H1 (cell line): ENCODE results near the gene PRTN3. TPM values are rescaled to one million over a fixed set of nuclear protein-coding genes. Genes with fewer than 3 reads are reported as not detected.
A peak's percentile ranks its signal among the peaks of the same experiment; 100 is the strongest.

Experiments used
- CTCF ChIA-PET: fragments of 300-600 bp; sonication (Branson Sonifier 250); formaldehyde crosslinking; loops from one replicate; lab custom pipeline; 2021; ENCODE audit not compliant: partially characterized antibody; lab: Charles Lee
- POLR2A ChIA-PET: fragments of 300-600 bp; sonication (Branson Sonifier 250); formaldehyde crosslinking; loops from one replicate; lab custom pipeline; 2021; ENCODE audit warnings: inconsistent platforms; ENCODE audit not compliant: partially characterized antibody; lab: Charles Lee
- DNase-seq, 2 experiments: peaks; one replicate each; pipeline versions ENCODE4 v3.0.0 to v3.0.0-alpha.2; 2010 to 2022; ENCODE audit warnings: low spot score in 2 of 2, low read depth in 1 of 2, mixed read lengths in 1 of 2
- FAIRE-seq: peaks from 2 replicates; lab custom pipeline; 2011; peaks lifted over from hg19 to GRCh38; lab: Jason Lieb, UNC
- H2AFZ ChIP-seq: 2 replicates; pipeline ENCODE4 v1.8.1; 2012; ENCODE audit warnings: low read length, inconsistent platforms
- H2AK5ac ChIP-seq: 2 replicates; pipeline ENCODE4 v1.6.1; 2013; ENCODE audit warnings: low read depth, low read length
- H2BK120ac ChIP-seq: replicated peaks from 2 replicates; pipeline ENCODE3; 2013; ENCODE audit warnings: low read depth, low read length, inconsistent platforms
- H2BK12ac ChIP-seq: 2 replicates; pipeline ENCODE4 v1.6.1; 2013; ENCODE audit warnings: low read depth, low read length
- H2BK15ac ChIP-seq: 2 replicates; pipeline ENCODE4 v1.6.1; 2013; ENCODE audit warnings: low read length
- H2BK20ac ChIP-seq: 2 replicates; pipeline ENCODE4 v1.6.1; 2013; ENCODE audit warnings: low read length
- H2BK5ac ChIP-seq: 2 replicates; pipeline ENCODE4 v1.6.1; 2013; ENCODE audit warnings: low read depth, low read length
- H3K14ac ChIP-seq: 2 replicates; pipeline ENCODE4 v1.6.1; 2013; ENCODE audit warnings: inconsistent platforms; ENCODE audit not compliant: insufficient read length
- H3K18ac ChIP-seq: 2 replicates; pipeline ENCODE4 v1.6.1; 2013; ENCODE audit warnings: low read length; ENCODE audit errors: extremely low read depth
- H3K23ac ChIP-seq: 2 replicates; pipeline ENCODE4 v1.6.1; 2013; ENCODE audit warnings: inconsistent platforms; ENCODE audit not compliant: insufficient read length
- H3K23me2 ChIP-seq: 2 replicates; pipeline ENCODE4 v1.6.1; 2013; ENCODE audit warnings: low read depth, low read length
- H3K27ac ChIP-seq: 2 replicates; pipeline ENCODE4 v1.6.1; 2011; ENCODE audit warnings: low read depth, low read length, inconsistent platforms
- H3K27me3 ChIP-seq, 4 experiments: replicated peaks in 1 of 4; 1 replicate in 1 of 4; 2 replicates in 3 of 4; pipeline versions ENCODE4 v1.6.1 to v1.8.1; 2011 to 2013; ENCODE audit warnings: low read length in 3 of 4, mild to moderate bottlenecking in 3 of 4, inconsistent platforms in 2 of 4, mixed read lengths in 2 of 4, moderate library complexity in 1 of 4; ENCODE audit not compliant: control insufficient read depth in 3 of 4, insufficient read depth in 3 of 4; ENCODE audit errors: extremely low read depth in 1 of 4
- H3K36me3 ChIP-seq, 4 experiments: 2 replicates each; pipeline versions ENCODE4 v1.6.1 to v1.8.1; 2011 to 2013; ENCODE audit warnings: mild to moderate bottlenecking in 4 of 4, low read length in 3 of 4, moderate library complexity in 2 of 4, control low read depth in 1 of 4, inconsistent platforms in 1 of 4; ENCODE audit not compliant: insufficient read depth in 4 of 4, control insufficient read depth in 2 of 4
- H3K4ac ChIP-seq: replicated peaks from 2 replicates; pipeline ENCODE3; 2013; ENCODE audit warnings: low read length, low read depth, mixed read lengths, inconsistent platforms; ENCODE audit not compliant: insufficient read length
- H3K4me1 ChIP-seq, 4 experiments: replicated peaks in 1 of 4; 1 replicate in 1 of 4; 2 replicates in 3 of 4; pipeline versions ENCODE4 v1.6.1 to v1.8.1; 2011 to 2013; ENCODE audit warnings: low read length in 3 of 4, inconsistent platforms in 2 of 4, mixed read lengths in 1 of 4; ENCODE audit not compliant: insufficient read depth in 4 of 4, control insufficient read depth in 3 of 4
- H3K4me2 ChIP-seq, 2 experiments: 2 replicates each; pipeline versions ENCODE4 v1.6.1 to v1.8.1; 2011 to 2013; ENCODE audit warnings: low read depth in 2 of 2, low read length in 2 of 2, control low read depth in 1 of 2, inconsistent platforms in 1 of 2, mild to moderate bottlenecking in 1 of 2; ENCODE audit not compliant: insufficient read depth in 1 of 2
- H3K4me3 ChIP-seq, 4 experiments: fragments of 200-600, 300-600 bp in 1 of 4; sonication (generic), shearing (Covaris generic), sonication (Bioruptor Twin) in 1 of 4; 2 replicates each; pipeline versions ENCODE4 v1.5.1 to v1.8.1; 2011 to 2016; ENCODE audit warnings: low read length in 4 of 4, low read depth in 3 of 4, control low read depth in 2 of 4, inconsistent platforms in 2 of 4, mild to moderate bottlenecking in 2 of 4, mixed read lengths in 1 of 4, moderate library complexity in 1 of 4; ENCODE audit not compliant: insufficient read depth in 2 of 4; ENCODE audit errors: extremely low read depth in 1 of 4
- H3K56ac ChIP-seq: replicated peaks from 2 replicates; pipeline ENCODE3; 2013; ENCODE audit warnings: low read depth, mild to moderate bottlenecking, mixed read lengths, low read length, inconsistent platforms; ENCODE audit not compliant: insufficient read length
- H3K79me1 ChIP-seq: 2 replicates; pipeline ENCODE4 v1.6.1; 2013; ENCODE audit warnings: low read depth, low read length, control low read depth
- H3K79me2 ChIP-seq, 2 experiments: 2 replicates each; pipeline versions ENCODE4 v1.6.1 to v1.8.1; 2012 to 2013; ENCODE audit warnings: low read length in 2 of 2, mild to moderate bottlenecking in 2 of 2, inconsistent platforms in 1 of 2; ENCODE audit not compliant: insufficient read depth in 2 of 2, control insufficient read depth in 1 of 2
- H3K9ac ChIP-seq, 4 experiments: replicated peaks in 1 of 4; 1 replicate in 1 of 4; 2 replicates in 3 of 4; pipeline versions ENCODE4 v1.6.1 to v1.8.1; 2011 to 2013; ENCODE audit warnings: low read depth in 3 of 4, low read length in 3 of 4, control low read depth in 2 of 4, mild to moderate bottlenecking in 2 of 4, moderate library complexity in 2 of 4, inconsistent platforms in 1 of 4; ENCODE audit errors: extremely low read depth in 1 of 4
- H3K9me3 ChIP-seq, 2 experiments: 2 replicates each; pipeline versions ENCODE4 v1.6.1 to v1.8.1; 2012 to 2013; ENCODE audit warnings: mild to moderate bottlenecking in 2 of 2, moderate library complexity in 2 of 2, control low read depth in 1 of 2, inconsistent platforms in 1 of 2, low read depth in 1 of 2, low read length in 1 of 2, mixed read lengths in 1 of 2; ENCODE audit not compliant: insufficient read depth in 2 of 2
- H4K20me1 ChIP-seq, 2 experiments: replicated peaks in 1 of 2; 2 replicates each; pipeline versions ENCODE3 to v1.8.1; 2011 to 2013; ENCODE audit warnings: inconsistent platforms in 2 of 2, low read length in 2 of 2, mild to moderate bottlenecking in 1 of 2; ENCODE audit not compliant: insufficient read depth in 2 of 2, control insufficient read depth in 1 of 2
- H4K5ac ChIP-seq: 2 replicates; pipeline ENCODE4 v1.6.1; 2013; ENCODE audit warnings: low read length, low read depth, mixed read lengths, inconsistent platforms; ENCODE audit not compliant: insufficient read length
- H4K8ac ChIP-seq: 2 replicates; pipeline ENCODE4 v1.8.0; 2013; ENCODE audit warnings: mild to moderate bottlenecking, moderate library complexity, low read length, inconsistent platforms; ENCODE audit not compliant: insufficient read depth; ENCODE audit errors: extremely low read depth
- H4K91ac ChIP-seq: replicated peaks from 2 replicates; pipeline ENCODE3; 2013; ENCODE audit warnings: low read length, mixed read lengths, inconsistent platforms; ENCODE audit not compliant: insufficient read length
- ATF2 ChIP-seq: IDR thresholded peaks from 2 replicates; pipeline ENCODE4 v1.6.1; 2012; ENCODE audit warnings: low read length, inconsistent platforms
- CBX5 ChIP-seq: fragments of 300-800, 300-1000 bp; sonication (generic); IDR thresholded peaks from 2 replicates; pipeline ENCODE4 v1.7.1; 2016; ENCODE audit warnings: antibody characterized with exemption, low read length, low read depth
- HDAC2 ChIP-seq, 2 experiments: fragments of 300-600 bp in 1 of 2; sonication (generic) in 1 of 2; IDR thresholded peaks; 2 replicates each; pipeline ENCODE4 v1.6.1; 2011 to 2012; ENCODE audit warnings: low read depth in 2 of 2, low read length in 2 of 2, mild to moderate bottlenecking in 2 of 2, moderate library complexity in 2 of 2, borderline replicate concordance in 1 of 2, inconsistent platforms in 1 of 2
- JUND ChIP-seq: IDR thresholded peaks from 2 replicates; pipeline ENCODE4 v1.6.1; 2011; ENCODE audit warnings: mild to moderate bottlenecking, improper control_type of control experiment, low read length
- KDM4A ChIP-seq: IDR thresholded peaks from one replicate; pipeline ENCODE4 v1.7.1; 2012; ENCODE audit warnings: low read depth, mild to moderate bottlenecking, moderate library complexity, low read length, inconsistent platforms; ENCODE audit not compliant: severe bottlenecking
- RBBP5 ChIP-seq: IDR thresholded peaks from 2 replicates; pipeline ENCODE4 v1.7.1; 2012; ENCODE audit warnings: low read depth, mild to moderate bottlenecking, inconsistent platforms, low read length, moderate library complexity, borderline replicate concordance
- SIX5 ChIP-seq: IDR thresholded peaks from 2 replicates; pipeline ENCODE4 v1.6.1; 2011; ENCODE audit warnings: mild to moderate bottlenecking, low read depth, low read length
- SP4 ChIP-seq: IDR thresholded peaks from 2 replicates; pipeline ENCODE4 v1.6.1; 2012; ENCODE audit warnings: low read length, inconsistent platforms
- SRF ChIP-seq: IDR thresholded peaks from 2 replicates; pipeline ENCODE4 v1.6.1; 2011; ENCODE audit warnings: mild to moderate bottlenecking, low read depth, low read length, moderate library complexity
- SUZ12 ChIP-seq: fragments of 200-600 bp; sonication (generic); IDR thresholded peaks from 2 replicates; pipeline ENCODE4 v1.6.1; 2012; ENCODE audit warnings: mild to moderate bottlenecking, inconsistent platforms, low read length, moderate library complexity, mixed read lengths
- WGBS, 2 experiments: shearing (Covaris generic) in 1 of 2; methylation state at CpG; one replicate each; pipeline versions ENCODE4 v1.1.6 to v1.1.7; 2013 to 2015; ENCODE audit warnings: low lambda C conversion rate in 2 of 2, mixed read lengths in 2 of 2, inconsistent platforms in 1 of 2, low coverage in 1 of 2, missing lambda C conversion rate in 1 of 2; ENCODE audit not compliant: insufficient replicate concordance in 2 of 2, insufficient coverage in 1 of 2, insufficient read length in 1 of 2; ENCODE audit errors: extremely low coverage in 1 of 2, missing lambda C conversion rate in 1 of 2; 5-methylcytosine and 5-hydroxymethylcytosine counted together
- polyA plus RNA-seq, 7 experiments: library from polyadenylated mRNA; depleted of rRNA in 3 of 7; stranded (reverse) in 5 of 7; unstranded in 2 of 7; fragments of >200 nt in 5 of 7; fragments of 200-250 nt in 2 of 7; gene quantifications; 1 replicate in 5 of 7; 2 replicates in 1 of 7; 4 replicates in 1 of 7; pipeline versions ENCODE4 v1.2.1 to v1.2.3, GENCODE V29; 2011 to 2013; ENCODE audit warnings: missing spikeins in 2 of 7, mixed read lengths in 2 of 7
- total RNA-seq: library from RNA; stranded (reverse); fragmentation: NEBNext Ultra II Directional; extraction: Animal tissue kit (Norgen Biotek cat#: 25700); gene quantifications from 2 replicates; pipeline ENCODE4 v1.2.1, GENCODE V29; 2021
- TF ChIP-seq, protein P1 (sequence below): IDR thresholded peaks from 2 replicates; pipeline ENCODE4 v1.6.1; 2011; ENCODE audit warnings: low read length, improper control_type of control experiment

The PRTN3 gene
- total and polyA plus RNA-seq, 2 of the 8 experiments (the other 6 are each of a cell fraction or from before 2014, with no cell fraction given) = 0.39 to 2.1 TPM

GRCh38 chr19:834216-834615 is 6.6 kb upstream of the PRTN3 start:
- H4K8ac ChIP-seq = no peak overlapping the region; the same call in 1 of the 2 replicates
- H3K4me2 ChIP-seq = no peak overlapping the region
- H3K4me3 ChIP-seq = no peak overlapping the region
- no peak overlapping the region for H2AFZ ChIP-seq
- H3K9me3 ChIP-seq = no peaks in the 10 kb centered on the region
- no peaks in the 10 kb centered on the region for H4K20me1 ChIP-seq
- no peak overlapping the region for H3K56ac ChIP-seq
- no peaks in the 10 kb centered on the region for H3K79me1 ChIP-seq
- H3K4ac ChIP-seq = no peak overlapping the region
- ChIA-PET CTCF (no interaction called here), POLR2A (interaction anchor here (0.6 kb wide), 1 partner anchor 33 kb away, joined by 5 read pairs; no protein-coding TSS in a partner anchor)
- no peak overlapping the region for H3K27ac ChIP-seq
- H3K23ac ChIP-seq = no peak overlapping the region
- no peak overlapping the region for H3K9ac ChIP-seq
- 0 out of 2 replicates have a peak overlapping the region, but pooled peaks have one; percentile 4 for H2BK12ac ChIP-seq
- H3K18ac ChIP-seq = no peak overlapping the region
- H3K36me3 ChIP-seq = no peaks in the 10 kb centered on the region
- no peak for FAIRE-seq
- 0 out of 2 replicates have a peak overlapping the region, but pooled peaks have one; percentile 25 for H2BK15ac ChIP-seq
- no peaks in the 10 kb centered on the region for H3K23me2 ChIP-seq
- no peak overlapping the region for H2BK120ac ChIP-seq
- H4K5ac ChIP-seq = no peak overlapping the region
- no peak overlapping the region for H2BK20ac ChIP-seq
- no peak overlapping the region for H2BK5ac ChIP-seq
- DNase-seq = no peak
- no peaks in the 10 kb centered on the region for H3K79me2 ChIP-seq
- H3K4me1 ChIP-seq = no peaks in the 10 kb centered on the region
- no peak overlapping the region for H2AK5ac ChIP-seq
- no peak overlapping the region for H3K14ac ChIP-seq
- 93% methylated on average over 21 of the region's 24 CpGs; no CpG with 5 or more reads in 1 of the 2 experiments for WGBS, 2 experiments
- no peaks in the 10 kb centered on the region for H3K27me3 ChIP-seq
- H4K91ac ChIP-seq = no peak overlapping the region
- TF ChIP-seq RBBP5 (no peak), ATF2 (no peak), HDAC2 (IDR thresholded peaks at IDR 0.05; ENCODE audit: borderline replicate concordance in 1 of 2, low read depth in 2 of 2, low read length in 2 of 2) (no peak), SRF (no peak), JUND (no peak), CBX5 (no peak), SUZ12 (no peak), SIX5 (no peak), KDM4A (no peak), SP4 (no peak)
- TF ChIP-seq, protein P1, sequence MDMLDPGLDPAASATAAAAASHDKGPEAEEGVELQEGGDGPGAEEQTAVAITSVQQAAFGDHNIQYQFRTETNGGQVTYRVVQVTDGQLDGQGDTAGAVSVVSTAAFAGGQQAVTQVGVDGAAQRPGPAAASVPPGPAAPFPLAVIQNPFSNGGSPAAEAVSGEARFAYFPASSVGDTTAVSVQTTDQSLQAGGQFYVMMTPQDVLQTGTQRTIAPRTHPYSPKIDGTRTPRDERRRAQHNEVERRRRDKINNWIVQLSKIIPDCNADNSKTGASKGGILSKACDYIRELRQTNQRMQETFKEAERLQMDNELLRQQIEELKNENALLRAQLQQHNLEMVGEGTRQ = no peak
